CD8-positive, alpha-beta memory T cell (primary cell): ENCODE data around the gene AGPAT4. TPM values are rescaled to one million over a fixed set of nuclear protein-coding genes. Genes with fewer than 3 reads are reported as not detected.
A peak's percentile ranks its signal among the peaks of the same experiment; 100 is the strongest.
"Not testable (repeated sequence)": the region's sequence is repeated elsewhere in the genome, so short reads cannot be mapped to it uniquely, and the experiment has no call there.

Experiments
- CTCF ChIA-PET: fragments of 350-600 bp; sonication (Branson Sonifier 250); formaldehyde crosslinking; loops from one replicate; lab custom pipeline; 2021; ENCODE audit warnings: antibody characterized with exemption; lab: Charles Lee
- POLR2A ChIA-PET: fragments of 350-600 bp; sonication (Branson Sonifier 250); formaldehyde crosslinking; loops from one replicate; lab custom pipeline; 2021; ENCODE audit warnings: antibody characterized with exemption; lab: Charles Lee
- DNase-seq, 5 donors: peaks; one replicate each; pipeline versions ENCODE4 v3.0.0 to v3.0.0-alpha.2; 2020 to 2022; ENCODE audit warnings: mixed read lengths in 1 of 5
- H3K27ac ChIP-seq: one replicate; pipeline ENCODE4 v1.7.0; 2013; ENCODE audit warnings: low read depth, mild to moderate bottlenecking, low read length, moderate library complexity
- H3K27me3 ChIP-seq: 2 replicates; pipeline ENCODE4 v1.7.0; 2013; ENCODE audit warnings: low read length, mild to moderate bottlenecking; ENCODE audit not compliant: insufficient read depth, poor library complexity, severe bottlenecking
- H3K36me3 ChIP-seq: 2 replicates; pipeline ENCODE4 v1.7.0; 2013; ENCODE audit warnings: mild to moderate bottlenecking, low read length, moderate library complexity; ENCODE audit not compliant: insufficient read depth
- H3K4me1 ChIP-seq: 2 replicates; pipeline ENCODE4 v1.7.0; 2013; ENCODE audit warnings: mild to moderate bottlenecking, low read length, moderate library complexity; ENCODE audit not compliant: insufficient read depth
- H3K4me3 ChIP-seq: 2 replicates; pipeline ENCODE4 v1.7.0; 2013; ENCODE audit warnings: mild to moderate bottlenecking, low read length
- H3K9me3 ChIP-seq: 2 replicates; pipeline ENCODE4 v1.7.0; 2013; ENCODE audit warnings: mild to moderate bottlenecking, low read length
- H3K27ac Mint-ChIP-seq, 8 donors: one replicate each; pipeline ENCODE4 v1.8.0; 2020 to 2021; ENCODE audit warnings: mixed read lengths in 8 of 8, mild to moderate bottlenecking in 6 of 8, inconsistent platforms in 3 of 8, moderate library complexity in 3 of 8
- H3K27me3 Mint-ChIP-seq, 2 donors: one replicate each; pipeline ENCODE4 v1.8.0; 2020 to 2021; ENCODE audit warnings: mixed read lengths in 2 of 2, mild to moderate bottlenecking in 1 of 2, moderate library complexity in 1 of 2
- H3K36me3 Mint-ChIP-seq, 3 donors: one replicate each; pipeline ENCODE4 v1.8.0; 2020 to 2021; ENCODE audit warnings: mixed read lengths in 3 of 3, inconsistent platforms in 1 of 3, mild to moderate bottlenecking in 1 of 3
- H3K4me1 Mint-ChIP-seq, 3 donors: one replicate each; pipeline ENCODE4 v1.8.0; 2020 to 2021; ENCODE audit warnings: mixed read lengths in 3 of 3, inconsistent platforms in 1 of 3, mild to moderate bottlenecking in 1 of 3
- H3K4me3 Mint-ChIP-seq, 7 donors: one replicate each; pipeline ENCODE4 v1.8.0; 2020 to 2021; ENCODE audit warnings: mixed read lengths in 7 of 7, mild to moderate bottlenecking in 6 of 7, moderate library complexity in 4 of 7, inconsistent platforms in 2 of 7
- H3K9me3 Mint-ChIP-seq, 5 donors: one replicate each; pipeline ENCODE4 v1.8.0; 2020 to 2022; ENCODE audit warnings: mixed read lengths in 5 of 5, mild to moderate bottlenecking in 3 of 5, moderate library complexity in 2 of 5, inconsistent platforms in 1 of 5
- polyA plus RNA-seq: library from polyadenylated mRNA; unstranded; fragments of 300-500 nt; fragmentation: Illumina TruSeq; gene quantifications from one replicate; pipeline ENCODE4 v1.2.3, GENCODE V29; 2021
- total RNA-seq, 2 experiments: library from RNA; stranded (reverse); gene quantifications; one replicate each; pipeline ENCODE4 v1.2.3, GENCODE V29; 2021

AGPAT4 gene
- total and polyA plus RNA-seq, 3 experiments from 2014 or later: 2.2 to 5.9 (median 2.8) TPM

GRCh38 chr6:161228096-161228495 is 45.8 kb downstream of the AGPAT4 start:
- CTCF ChIA-PET: no interaction called here
- POLR2A ChIA-PET: no interaction called here
- H3K9me3 ChIP-seq: no peaks in the 10 kb centered on the region
- H3K27ac ChIP-seq: no peak overlapping the region
- Mint-ChIP-seq H3K36me3 (peaks cover 0 to 17% (median 8%) of the 10 kb centered on the region in 3 donors), H3K4me3 (peak overlapping the region in 4 of 7 donors; percentile 5 to 63 (median 40)), H3K9me3 (no peaks in the 10 kb centered on the region), H3K27me3 (no peaks in the 10 kb centered on the region), H3K4me1 (peaks cover 47 to 53% (median 51%) of the 10 kb centered on the region in 3 donors), H3K27ac (peak overlapping the region; percentile 3 to 89 (median 76))
- H3K4me1 ChIP-seq: peaks cover 27% of the 10 kb centered on the region
- no peak for DNase-seq
- H3K36me3 ChIP-seq: no peaks in the 10 kb centered on the region
- H3K4me3 ChIP-seq: no peak overlapping the region
- no peaks in the 10 kb centered on the region for H3K27me3 ChIP-seq

- H3K4me1 Mint-ChIP-seq: peaks cover 47 to 53% (median 51%) of the 10 kb centered on the region in 3 donors
- Histone ChIP-seq H3K9me3 (no peaks in the 10 kb centered on the region), H3K4me3 (no peak overlapping the region), H3K4me1 (peaks cover 27% of the 10 kb centered on the region), H3K27me3 (no peaks in the 10 kb centered on the region), H3K36me3 (no peaks in the 10 kb centered on the region), H3K27ac (peak overlapping the region; percentile 59)
- peaks cover 0 to 15% (median 8%) of the 10 kb centered on the region in 3 donors for H3K36me3 Mint-ChIP-seq
- CTCF ChIA-PET: no interaction called here
- peaks cover 0 to 1% of the 10 kb centered on the region in 2 donors for H3K27me3 Mint-ChIP-seq
- H3K4me3 Mint-ChIP-seq: peak overlapping the region in 6 of 7 donors; percentile 52 to 89 (median 82)
- peak overlapping the region; percentile 79 to 98 (median 95) for H3K27ac Mint-ChIP-seq
- H3K9me3 Mint-ChIP-seq: no peaks in the 10 kb centered on the region
- POLR2A ChIA-PET: no interaction called here
- no peak for DNase-seq
These were observed 46.6 kb downstream of the AGPAT4 start for GRCh38 chr6:161227004-161227960.

GRCh38 chr6:161226009-161226964 is 47.6 kb downstream of the AGPAT4 start:
- peaks cover 50 to 53% (median 51%) of the 10 kb centered on the region in 3 donors for H3K4me1 Mint-ChIP-seq
- no peaks in the 10 kb centered on the region for H3K9me3 ChIP-seq
- H3K4me1 ChIP-seq: peaks cover 27% of the 10 kb centered on the region
- no peaks in the 10 kb centered on the region for H3K27me3 ChIP-seq
- CTCF ChIA-PET: no interaction called here
- peaks cover 0 to 1% of the 10 kb centered on the region in 2 donors for H3K27me3 Mint-ChIP-seq
- peak overlapping the region; percentile 1 to 89 (median 81) for H3K4me3 Mint-ChIP-seq
- no peaks in the 10 kb centered on the region for H3K9me3 Mint-ChIP-seq
- H3K27ac Mint-ChIP-seq: peak overlapping the region; percentile 79 to 98 (median 95)
- peaks cover 0 to 13% (median 3%) of the 10 kb centered on the region in 3 donors for H3K36me3 Mint-ChIP-seq
- H3K27ac ChIP-seq: peak overlapping the region; percentile 59
- H3K36me3 ChIP-seq: no peaks in the 10 kb centered on the region
- POLR2A ChIA-PET: no interaction called here
- peak in 4 of 5 donors; percentile 4 to 71 (median 18) for DNase-seq
- no peak overlapping the region for H3K4me3 ChIP-seq

- Mint-ChIP-seq H3K27ac (peak overlapping the region in 7 of 8 donors; percentile 79 to 98 (median 96)), H3K36me3 (peaks cover 0 to 10% (median 3%) of the 10 kb centered on the region in 3 donors), H3K27me3 (peaks cover 0 to 1% of the 10 kb centered on the region in 2 donors), H3K4me1 (peaks cover 50 to 53% (median 51%) of the 10 kb centered on the region in 3 donors), H3K4me3 (peak overlapping the region in 1 of 7 donors; percentile 23), H3K9me3 (no peaks in the 10 kb centered on the region)
- peaks cover 27% of the 10 kb centered on the region for H3K4me1 ChIP-seq
- no peak for DNase-seq
- H3K27me3 ChIP-seq: no peaks in the 10 kb centered on the region
- ChIA-PET POLR2A (no interaction called here), CTCF (no interaction called here)
- no peak overlapping the region for H3K4me3 ChIP-seq
- H3K27ac ChIP-seq: peak overlapping the region; percentile 59
- H3K36me3 ChIP-seq: no peaks in the 10 kb centered on the region
- no peaks in the 10 kb centered on the region for H3K9me3 ChIP-seq
These were observed 48.2 kb downstream of the AGPAT4 start for GRCh38 chr6:161225681-161226008.

- peaks cover 50 to 53% (median 51%) of the 10 kb centered on the region in 3 donors for H3K4me1 Mint-ChIP-seq
- H3K36me3 Mint-ChIP-seq, H3K9me3 ChIP-seq, H3K27me3 Mint-ChIP-seq, POLR2A ChIA-PET, H3K36me3 ChIP-seq, H3K27me3 ChIP-seq, DNase-seq, H3K4me3 ChIP-seq, H3K9me3 Mint-ChIP-seq, CTCF ChIA-PET: not testable (repeated sequence)
- H3K4me1 ChIP-seq: peaks cover 27% of the 10 kb centered on the region
- H3K27ac Mint-ChIP-seq: peak overlapping the region; percentile 79 to 98 (median 96)
- peak overlapping the region; percentile 59 for H3K27ac ChIP-seq
- peak overlapping the region in 4 of 7 donors; percentile 15 to 49 (median 24) for H3K4me3 Mint-ChIP-seq
These were observed 48.7 kb downstream of the AGPAT4 start for GRCh38 chr6:161224951-161225680.

GRCh38 chr6:161223646-161224045 is 50.2 kb downstream of the AGPAT4 start:
- Histone ChIP-seq H3K4me1 (peaks cover 27% of the 10 kb centered on the region), H3K9me3 (no peaks in the 10 kb centered on the region), H3K27me3 (no peaks in the 10 kb centered on the region), H3K27ac (no peak overlapping the region), H3K36me3 (no peaks in the 10 kb centered on the region), H3K4me3 (no peak overlapping the region)
- Mint-ChIP-seq H3K4me1 (peaks cover 47 to 49% (median 47%) of the 10 kb centered on the region in 3 donors), H3K4me3 (peak overlapping the region in 2 of 7 donors; percentile 6 to 39), H3K9me3 (no peaks in the 10 kb centered on the region), H3K27ac (peak overlapping the region in 4 of 8 donors; percentile 31 to 77 (median 58)), H3K36me3 (peaks cover 0 to 8% (median 0%) of the 10 kb centered on the region in 3 donors), H3K27me3 (peaks cover 0 to 1% of the 10 kb centered on the region in 2 donors)
- ChIA-PET POLR2A (no interaction called here), CTCF (no interaction called here)
- no peak for DNase-seq

- Histone ChIP-seq H3K36me3 (no peaks in the 10 kb centered on the region), H3K9me3 (no peaks in the 10 kb centered on the region), H3K27ac (no peak overlapping the region), H3K4me1 (peaks cover 27% of the 10 kb centered on the region), H3K4me3 (no peak overlapping the region), H3K27me3 (no peaks in the 10 kb centered on the region)
- CTCF ChIA-PET: no interaction called here
- H3K27ac Mint-ChIP-seq: peak overlapping the region in 1 of 8 donors; percentile 7
- H3K4me3 Mint-ChIP-seq: no peak overlapping the region
- H3K36me3 Mint-ChIP-seq: peaks cover 0 to 7% (median 0%) of the 10 kb centered on the region in 3 donors
- H3K27me3 Mint-ChIP-seq: peaks cover 0 to 1% of the 10 kb centered on the region in 2 donors
- no peaks in the 10 kb centered on the region for H3K9me3 Mint-ChIP-seq
- H3K4me1 Mint-ChIP-seq: peaks cover 40 to 42% (median 41%) of the 10 kb centered on the region in 3 donors
- no peak for DNase-seq
- POLR2A ChIA-PET: no interaction called here
These were observed 51.1 kb downstream of the AGPAT4 start for GRCh38 chr6:161222706-161223234.
